ENCODE data around the gene IQCK. TPM values are rescaled to one million over a fixed set of nuclear protein-coding genes. Genes with fewer than 3 reads are reported as not detected.

Gene IQCK
- total RNA-seq, 1 donor from 2014 or later: 5.8 TPM

DNA sequence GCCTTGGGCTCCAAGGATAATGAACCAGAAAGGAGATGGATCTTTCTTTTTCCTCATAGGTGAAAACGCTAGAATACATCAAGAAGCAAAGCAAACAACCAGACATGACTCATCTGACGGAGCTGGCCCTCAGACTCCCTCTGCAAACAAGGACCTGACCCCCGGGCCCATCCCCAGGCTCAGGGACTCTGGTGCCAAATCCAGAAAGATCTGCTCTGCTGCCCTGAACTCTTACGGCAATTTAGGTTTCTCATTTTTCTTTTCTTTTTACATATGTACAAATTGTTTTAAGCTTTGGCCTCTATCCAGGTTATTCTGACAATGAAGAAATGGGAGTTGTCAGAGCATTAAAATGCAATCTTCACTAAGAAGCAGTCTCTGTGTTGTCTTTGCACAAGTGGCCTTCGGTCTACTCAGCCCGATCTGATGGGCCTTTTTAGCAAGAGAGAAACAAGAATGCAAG is 17.7 kb upstream of the IQCK start:
- no peak for DNase-seq (ENCODE audit: extremely low spot score, unreplicated experiment)
- Mint-ChIP-seq H3K4me3 (ENCODE audit: unreplicated experiment) (no peak overlapping the region), H3K27ac (ENCODE audit: unreplicated experiment) (peak overlapping the region; percentile 69), H3K9me3 (ENCODE audit: unreplicated experiment) (no peaks in the 10 kb centered on the region), H3K36me3 (ENCODE audit: unreplicated experiment) (peaks cover 39% of the 10 kb centered on the region), H3K4me1 (ENCODE audit: unreplicated experiment) (peaks cover 36% of the 10 kb centered on the region), H3K27me3 (ENCODE audit: unreplicated experiment) (no peaks in the 10 kb centered on the region)
- no peak for TF ChIP-seq CTCF (IDR thresholded peaks at IDR 0.05)

DNA sequence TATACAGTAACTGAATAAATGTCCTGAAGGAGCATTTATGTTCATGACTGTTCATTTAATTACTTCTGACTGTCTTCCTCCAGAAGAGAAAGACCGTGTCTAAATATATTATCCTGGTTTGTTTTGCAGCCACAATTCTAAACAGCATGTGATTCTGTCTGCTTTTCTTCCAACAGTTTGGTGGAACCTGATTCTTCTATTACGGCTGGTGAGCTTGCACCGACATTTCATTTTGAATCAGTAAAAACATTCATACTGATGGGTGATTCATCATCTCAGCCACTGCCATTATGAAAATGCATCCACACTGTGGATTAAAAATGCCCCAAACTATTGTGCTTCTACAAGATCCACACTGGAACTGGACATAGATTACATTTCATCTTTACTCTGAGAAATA is 17.0 kb upstream of the IQCK start:
- Mint-ChIP-seq H3K4me3 (ENCODE audit: unreplicated experiment) (no peak overlapping the region), H3K27me3 (ENCODE audit: unreplicated experiment) (no peaks in the 10 kb centered on the region), H3K9me3 (ENCODE audit: unreplicated experiment) (no peaks in the 10 kb centered on the region), H3K4me1 (ENCODE audit: unreplicated experiment) (peaks cover 33% of the 10 kb centered on the region), H3K27ac (ENCODE audit: unreplicated experiment) (peak overlapping the region; percentile 69), H3K36me3 (ENCODE audit: unreplicated experiment) (peaks cover 42% of the 10 kb centered on the region)
- DNase-seq (ENCODE audit: extremely low spot score, unreplicated experiment): no peak
- no peak for TF ChIP-seq CTCF (IDR thresholded peaks at IDR 0.05)

GRCh38 chr16:19703172-19703889 is 14.7 kb upstream of the IQCK start:
- Mint-ChIP-seq H3K4me3 (ENCODE audit: unreplicated experiment) (no peak overlapping the region), H3K27ac (ENCODE audit: unreplicated experiment) (no peak overlapping the region), H3K36me3 (ENCODE audit: unreplicated experiment) (peaks cover 41% of the 10 kb centered on the region), H3K27me3 (ENCODE audit: unreplicated experiment) (no peaks in the 10 kb centered on the region), H3K9me3 (ENCODE audit: unreplicated experiment) (no peaks in the 10 kb centered on the region), H3K4me1 (ENCODE audit: unreplicated experiment) (peaks cover 21% of the 10 kb centered on the region)
- DNase-seq (ENCODE audit: extremely low spot score, unreplicated experiment): no peak
- TF ChIP-seq CTCF (IDR thresholded peaks at IDR 0.05): no peak

- Mint-ChIP-seq H3K4me3 (ENCODE audit: unreplicated experiment) (no peak overlapping the region), H3K4me1 (ENCODE audit: unreplicated experiment) (peaks cover 20% of the 10 kb centered on the region), H3K27me3 (ENCODE audit: unreplicated experiment) (no peaks in the 10 kb centered on the region), H3K36me3 (ENCODE audit: unreplicated experiment) (peaks cover 41% of the 10 kb centered on the region), H3K9me3 (ENCODE audit: unreplicated experiment) (no peaks in the 10 kb centered on the region), H3K27ac (ENCODE audit: unreplicated experiment) (no peak overlapping the region)
- no peak for DNase-seq (ENCODE audit: extremely low spot score, unreplicated experiment)
- TF ChIP-seq CTCF (IDR thresholded peaks at IDR 0.05): no peak
Observed at GRCh38 chr16:19704321-19705145, 13.5 kb upstream of the IQCK start.

GRCh38 chr16:19705146-19705501 is 12.9 kb upstream of the IQCK start:
- DNase-seq (ENCODE audit: extremely low spot score, unreplicated experiment): no peak
- no peak overlapping the region for H3K4me3 Mint-ChIP-seq (ENCODE audit: unreplicated experiment)

More at GRCh38 chr16:19705146-19705501, 12.9 kb upstream of the IQCK start:
- no peak for TF ChIP-seq CTCF (IDR thresholded peaks at IDR 0.05)
- H3K4me1 Mint-ChIP-seq (ENCODE audit: unreplicated experiment): peaks cover 17% of the 10 kb centered on the region
- no peak overlapping the region for H3K27ac Mint-ChIP-seq (ENCODE audit: unreplicated experiment)
- H3K27me3 Mint-ChIP-seq (ENCODE audit: unreplicated experiment): no peaks in the 10 kb centered on the region
- peaks cover 44% of the 10 kb centered on the region for H3K36me3 Mint-ChIP-seq (ENCODE audit: unreplicated experiment)
- no peaks in the 10 kb centered on the region for H3K9me3 Mint-ChIP-seq (ENCODE audit: unreplicated experiment)
